GM12865 (cell line): Measurements from ENCODE around the gene MLF2.

Source experiments
- DNase-seq: peaks from one replicate; pipeline ENCODE4 v3.0.0; 2010; ENCODE audit warnings: low read depth
- H3K4me3 ChIP-seq: 2 replicates; pipeline ENCODE4 v1.5.1; 2011; ENCODE audit warnings: mild to moderate bottlenecking, low read depth, low read length, control low read depth
- TF ChIP-seq, protein P1 (sequence below): IDR thresholded peaks from 2 replicates; pipeline ENCODE4 v1.5.1; 2011; ENCODE audit warnings: low read length, control low read depth, low read depth, inconsistent platforms; ENCODE audit not compliant: insufficient read depth; ENCODE audit errors: missing control alignments

The MLF2 gene

DNA sequence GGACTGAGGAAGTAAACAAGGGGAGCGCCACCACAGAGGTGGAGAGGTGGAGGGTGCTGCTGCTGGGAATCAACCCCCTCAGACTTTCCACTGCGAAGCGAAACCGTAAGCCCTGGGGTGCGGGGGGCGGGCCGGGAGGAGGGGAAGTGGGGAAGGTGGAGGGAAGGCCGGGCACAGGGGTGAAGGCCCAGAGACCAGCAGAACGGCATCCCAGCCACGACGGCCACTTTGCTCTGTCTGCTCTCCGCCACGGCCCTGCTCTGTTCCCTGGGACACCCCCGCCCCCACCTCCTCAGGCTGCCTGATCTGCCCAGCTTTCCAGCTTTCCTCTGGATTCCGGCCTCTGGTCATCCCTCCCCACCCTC, 19.4 kb upstream of the MLF2 start, which contains the start of gene LAG3:
LAG3 (plus strand) TSS at position 190 of the 365 bp plus-strand sequence. CDS start 333 bp downstream, outside the sequence.
- peak within 1 kb of the TSS; percentile 8; the same call in 1 of the 2 replicates for H3K4me3 ChIP-seq
- DNase-seq = no peak
- TF ChIP-seq, protein P1, sequence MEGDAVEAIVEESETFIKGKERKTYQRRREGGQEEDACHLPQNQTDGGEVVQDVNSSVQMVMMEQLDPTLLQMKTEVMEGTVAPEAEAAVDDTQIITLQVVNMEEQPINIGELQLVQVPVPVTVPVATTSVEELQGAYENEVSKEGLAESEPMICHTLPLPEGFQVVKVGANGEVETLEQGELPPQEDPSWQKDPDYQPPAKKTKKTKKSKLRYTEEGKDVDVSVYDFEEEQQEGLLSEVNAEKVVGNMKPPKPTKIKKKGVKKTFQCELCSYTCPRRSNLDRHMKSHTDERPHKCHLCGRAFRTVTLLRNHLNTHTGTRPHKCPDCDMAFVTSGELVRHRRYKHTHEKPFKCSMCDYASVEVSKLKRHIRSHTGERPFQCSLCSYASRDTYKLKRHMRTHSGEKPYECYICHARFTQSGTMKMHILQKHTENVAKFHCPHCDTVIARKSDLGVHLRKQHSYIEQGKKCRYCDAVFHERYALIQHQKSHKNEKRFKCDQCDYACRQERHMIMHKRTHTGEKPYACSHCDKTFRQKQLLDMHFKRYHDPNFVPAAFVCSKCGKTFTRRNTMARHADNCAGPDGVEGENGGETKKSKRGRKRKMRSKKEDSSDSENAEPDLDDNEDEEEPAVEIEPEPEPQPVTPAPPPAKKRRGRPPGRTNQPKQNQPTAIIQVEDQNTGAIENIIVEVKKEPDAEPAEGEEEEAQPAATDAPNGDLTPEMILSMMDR = no peak

DNA sequence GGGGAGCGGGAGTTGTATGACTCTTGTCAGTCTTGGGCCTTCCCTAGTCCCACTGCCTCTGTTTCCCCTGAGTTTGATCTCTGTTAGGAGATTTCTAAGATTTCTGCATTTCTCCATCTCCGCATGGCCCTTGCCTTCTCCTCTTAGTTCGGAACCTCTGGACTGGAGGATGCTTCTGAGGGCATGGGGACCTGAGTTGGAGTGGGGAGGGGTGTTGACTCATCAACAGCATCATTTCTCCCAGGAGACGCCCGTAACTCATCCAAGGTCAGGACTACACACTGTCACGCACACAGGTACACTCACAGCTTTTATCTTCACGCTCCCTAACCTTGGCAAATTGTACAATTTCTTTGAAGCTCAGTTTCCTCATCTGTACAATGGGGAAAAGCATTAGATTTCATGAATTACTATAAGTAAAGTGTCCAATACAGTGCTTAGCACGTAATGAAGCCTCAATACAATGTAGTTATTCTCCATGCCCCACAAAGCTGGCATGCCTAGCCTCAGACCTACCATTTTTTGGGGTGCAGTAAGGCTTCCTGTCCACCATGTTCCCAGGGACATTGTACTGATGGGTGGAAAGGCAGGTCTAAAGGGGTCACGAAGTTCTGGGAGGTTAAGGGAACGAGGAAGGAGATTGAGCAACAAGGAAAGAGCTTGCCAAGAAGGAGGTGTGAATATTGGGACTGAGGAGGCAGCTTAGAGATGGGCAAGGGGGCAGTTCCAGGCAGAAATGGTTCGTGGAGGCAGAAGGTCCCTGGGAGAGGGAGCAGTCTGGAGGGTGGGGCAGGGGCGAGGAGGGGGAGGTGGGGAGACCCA, 18.8 kb upstream of the MLF2 start:
- H3K4me3 ChIP-seq = no peak overlapping the region
- TF ChIP-seq, protein P1 = no peak
- DNase-seq = no peak

DNA sequence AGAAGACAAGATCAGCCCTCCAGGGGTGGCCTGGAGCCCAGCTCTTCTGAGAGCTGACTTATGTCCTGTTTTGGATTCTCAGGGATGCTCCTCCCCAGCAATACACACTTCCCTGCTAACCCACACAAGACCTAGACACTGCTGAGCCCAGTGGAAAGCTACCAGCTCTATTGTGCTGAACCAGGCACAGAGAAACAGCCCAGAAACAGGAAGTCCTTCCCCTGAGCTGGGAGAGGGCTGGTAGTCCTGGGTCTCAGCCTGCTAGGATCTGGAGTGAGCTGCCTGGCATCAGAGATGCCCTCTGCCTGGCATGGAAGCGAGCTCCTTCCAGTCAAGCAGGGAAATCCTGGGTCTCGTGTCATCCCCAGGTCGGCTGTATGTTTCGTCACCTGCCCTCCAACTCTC, 18.2 kb upstream of the MLF2 start:
- DNase-seq = no peak
- TF ChIP-seq, protein P1 = no peak
- no peak overlapping the region for H3K4me3 ChIP-seq

DNA sequence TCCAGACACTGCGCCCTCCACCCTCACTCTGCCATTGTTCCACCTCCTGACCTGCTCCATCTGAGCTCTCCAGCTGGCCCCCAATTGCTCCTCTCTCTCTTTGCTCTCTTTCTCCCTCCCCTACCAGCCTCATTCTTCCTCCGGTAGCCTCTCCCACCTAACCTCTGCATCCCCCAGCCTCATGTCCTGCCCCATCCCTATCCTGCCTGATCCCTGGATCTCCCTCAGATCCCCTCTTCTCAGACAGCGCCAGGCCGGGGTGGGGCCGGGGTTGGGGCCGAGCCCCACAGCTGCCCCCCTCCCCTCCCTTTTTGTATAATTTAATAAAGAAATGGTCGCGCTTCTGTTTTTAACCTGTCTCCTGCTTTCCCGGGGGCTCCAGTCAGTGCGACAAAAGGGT, 17.7 kb upstream of the MLF2 start:
- TF ChIP-seq, protein P1 = no peak
- H3K4me3 ChIP-seq = no peak overlapping the region
- DNase-seq = no peak

DNA sequence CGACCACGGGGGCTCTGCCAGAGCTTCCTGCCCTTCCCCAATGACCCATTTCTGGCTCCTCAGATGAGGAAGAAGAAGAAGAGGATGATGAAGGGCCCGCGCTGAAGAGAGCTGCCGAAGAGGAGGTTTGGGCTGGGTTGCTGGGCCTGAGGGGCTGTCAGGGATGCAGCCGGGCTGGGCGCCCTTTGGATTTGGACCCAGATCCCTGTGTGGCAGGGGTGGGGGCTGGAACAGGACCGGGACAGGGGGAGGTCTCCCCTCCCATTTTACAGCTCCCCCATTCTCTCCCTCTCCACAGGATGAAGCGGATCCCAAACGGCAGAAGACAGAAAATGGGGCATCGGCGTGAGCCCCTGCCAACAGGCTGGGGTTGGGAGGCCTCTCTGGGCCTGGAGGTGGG, 17.2 kb upstream of the MLF2 start:
- DNase-seq = no peak
- TF ChIP-seq, protein P1 = no peak
- H3K4me3 ChIP-seq = no peak overlapping the region

DNA sequence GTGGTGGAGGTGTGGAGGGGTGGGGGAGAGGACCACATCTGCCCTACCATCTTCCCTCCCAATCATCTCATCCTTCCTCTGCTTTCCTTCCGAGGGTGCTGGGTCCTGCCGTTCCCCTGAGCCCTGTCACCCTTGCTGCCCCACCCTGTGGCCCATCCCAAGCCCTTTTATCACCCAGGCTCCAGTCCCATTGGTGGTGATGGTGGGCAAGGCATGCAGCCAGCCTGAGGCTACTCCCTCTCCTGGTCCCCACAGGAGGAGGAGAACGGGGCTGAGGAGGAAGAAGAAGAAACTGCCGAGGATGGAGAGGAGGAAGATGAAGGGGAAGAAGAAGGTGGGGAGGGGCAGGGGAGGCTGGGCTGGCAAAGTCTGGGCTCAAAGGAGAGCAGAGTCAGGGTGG, 16.7 kb upstream of the MLF2 start:
- TF ChIP-seq, protein P1 = no peak
- DNase-seq = no peak
- no peak overlapping the region for H3K4me3 ChIP-seq

DNA sequence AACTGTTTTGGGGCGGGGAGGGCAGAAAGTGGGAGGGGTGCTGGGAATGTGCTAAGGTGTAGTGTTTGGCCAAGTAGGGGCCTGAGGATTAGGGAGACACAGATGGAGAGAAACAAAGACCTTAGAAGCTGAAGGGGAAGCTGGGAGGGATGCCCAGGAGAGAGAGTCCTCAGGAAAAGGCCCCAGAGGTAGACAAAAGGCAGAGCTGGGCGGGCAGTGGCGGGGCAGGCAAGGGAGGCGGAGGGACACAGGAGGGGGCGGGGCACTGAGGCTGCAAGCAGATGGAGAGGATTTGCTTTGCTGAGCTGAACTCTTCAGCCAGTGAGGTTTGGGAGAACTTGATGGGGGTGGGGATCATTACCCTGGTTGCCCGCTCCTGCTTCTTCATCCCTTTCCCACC, 16.0 kb upstream of the MLF2 start:
- TF ChIP-seq, protein P1 = no peak
- DNase-seq = no peak
- H3K4me3 ChIP-seq = no peak overlapping the region
